Endodermal cell (in vitro differentiated cells): ENCODE data around the gene LARGE1. TPM values are rescaled to one million over a fixed set of nuclear protein-coding genes. Genes with fewer than 3 reads are reported as not detected.

ENCODE experiments used
- DNase-seq: peaks from one replicate; pipeline ENCODE4 v3.0.0-alpha.2; 2017
- H3K27ac ChIP-seq: 2 replicates; pipeline ENCODE4 v1.5.1; 2013; ENCODE audit warnings: mild to moderate bottlenecking, low read depth, low read length, moderate library complexity
- H3K27me3 ChIP-seq: 2 replicates; pipeline ENCODE4 v1.6.1; 2013; ENCODE audit warnings: mild to moderate bottlenecking, low read length, moderate library complexity; ENCODE audit not compliant: insufficient read depth, control insufficient read depth, poor library complexity, severe bottlenecking
- H3K36me3 ChIP-seq: 2 replicates; pipeline ENCODE4 v1.7.0; 2013; ENCODE audit warnings: mild to moderate bottlenecking, low read length, moderate library complexity; ENCODE audit not compliant: control insufficient read depth, insufficient read depth
- H3K4me1 ChIP-seq: one replicate; pipeline ENCODE4 v1.7.0; 2013; ENCODE audit warnings: low read length; ENCODE audit not compliant: control insufficient read depth, insufficient read depth
- H3K4me3 ChIP-seq: 2 replicates; pipeline ENCODE4 v1.5.1; 2013; ENCODE audit warnings: mild to moderate bottlenecking, low read length, moderate library complexity
- H3K9ac ChIP-seq: 2 replicates; pipeline ENCODE4 v1.6.1; 2013; ENCODE audit warnings: mild to moderate bottlenecking, low read length, moderate library complexity; ENCODE audit not compliant: poor library complexity, severe bottlenecking; ENCODE audit errors: extremely low read depth
- H3K9me3 ChIP-seq: 2 replicates; pipeline ENCODE4 v1.6.1; 2013; ENCODE audit warnings: mild to moderate bottlenecking, low read length, moderate library complexity; ENCODE audit not compliant: control insufficient read depth
- H3K27ac Mint-ChIP-seq: 2 replicates; pipeline ENCODE4 v1.8.0; 2020; ENCODE audit warnings: mixed read lengths
- H3K27me3 Mint-ChIP-seq: 2 replicates; pipeline ENCODE4 v1.8.0; 2021; ENCODE audit warnings: mild to moderate bottlenecking, mixed read lengths; ENCODE audit not compliant: insufficient read depth
- H3K36me3 Mint-ChIP-seq: 2 replicates; pipeline ENCODE4 v1.8.0; 2020; ENCODE audit warnings: low read depth, mixed read lengths
- H3K4me1 Mint-ChIP-seq: 2 replicates; pipeline ENCODE4 v1.8.0; 2020; ENCODE audit warnings: mixed read lengths
- H3K4me3 Mint-ChIP-seq: 2 replicates; pipeline ENCODE4 v1.8.0; 2020; ENCODE audit warnings: mild to moderate bottlenecking, moderate library complexity, mixed read lengths
- H3K9me3 Mint-ChIP-seq: 2 replicates; pipeline ENCODE4 v1.8.0; 2020; ENCODE audit warnings: mild to moderate bottlenecking, mixed read lengths
- WGBS, 2 experiments: methylation state at CpG; one replicate each; pipeline versions ENCODE4 v1.1.5 to v1.1.7; 2013; ENCODE audit warnings: missing lambda C conversion rate in 2 of 2, mixed read lengths in 1 of 2; ENCODE audit not compliant: insufficient coverage in 1 of 2, insufficient read length in 1 of 2; 5-methylcytosine and 5-hydroxymethylcytosine counted together
- total RNA-seq, 2 donors: library from RNA; stranded (reverse); fragmentation: NEBNext Ultra II Directional in 1 of 2; extraction: Animal tissue kit (Norgen Biotek cat#: 25700) in 1 of 2; gene quantifications; 2 replicates in 1 of 2; 3 replicates in 1 of 2; pipeline ENCODE4 v1.2.1, GENCODE V29; 2021
- TF ChIP-seq, protein P1 (sequence below): fragments of 200-600 bp; sonication (generic); conservative IDR thresholded peaks from 2 replicates; pipeline ENCODE4 v1.5.0; 2021; ENCODE audit warnings: antibody characterized with exemption, mild to moderate bottlenecking

Gene LARGE1
- total RNA-seq, 2 donors from 2014 or later: 17.5 to 24.3 TPM

DNA sequence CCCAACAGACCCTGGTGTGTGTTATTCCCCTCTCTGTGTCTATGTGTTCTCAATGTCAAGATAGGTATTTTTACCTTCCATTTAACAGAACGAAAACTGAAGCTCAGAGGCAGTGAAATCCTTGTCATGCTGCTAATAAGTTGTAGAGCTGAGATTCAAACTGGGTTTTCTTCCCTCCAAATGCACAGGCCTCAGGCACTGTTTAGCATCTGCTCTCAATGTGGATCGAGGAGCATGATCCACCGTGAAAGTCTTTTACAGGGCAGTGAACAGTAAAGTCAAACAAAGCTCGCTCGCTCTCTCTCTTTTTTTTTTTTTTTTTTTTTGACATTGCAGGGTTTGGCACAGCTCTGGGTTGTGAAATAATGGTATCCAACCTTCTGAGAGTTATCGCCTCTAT, 461.1 kb downstream of the LARGE1 start:
- Mint-ChIP-seq H3K27ac (no peak overlapping the region), H3K4me1 (peaks cover 9% of the 10 kb centered on the region), H3K27me3 (no peaks in the 10 kb centered on the region), H3K9me3 (peaks cover 17% of the 10 kb centered on the region), H3K36me3 (peaks cover 3% of the 10 kb centered on the region), H3K4me3 (no peak overlapping the region)
- Histone ChIP-seq H3K4me1 (no peaks in the 10 kb centered on the region), H3K27ac (no peak overlapping the region), H3K9ac (no peak overlapping the region), H3K36me3 (no peaks in the 10 kb centered on the region), H3K9me3 (peaks cover 25% of the 10 kb centered on the region), H3K4me3 (no peak overlapping the region), H3K27me3 (no peaks in the 10 kb centered on the region)
- TF ChIP-seq, protein P1, sequence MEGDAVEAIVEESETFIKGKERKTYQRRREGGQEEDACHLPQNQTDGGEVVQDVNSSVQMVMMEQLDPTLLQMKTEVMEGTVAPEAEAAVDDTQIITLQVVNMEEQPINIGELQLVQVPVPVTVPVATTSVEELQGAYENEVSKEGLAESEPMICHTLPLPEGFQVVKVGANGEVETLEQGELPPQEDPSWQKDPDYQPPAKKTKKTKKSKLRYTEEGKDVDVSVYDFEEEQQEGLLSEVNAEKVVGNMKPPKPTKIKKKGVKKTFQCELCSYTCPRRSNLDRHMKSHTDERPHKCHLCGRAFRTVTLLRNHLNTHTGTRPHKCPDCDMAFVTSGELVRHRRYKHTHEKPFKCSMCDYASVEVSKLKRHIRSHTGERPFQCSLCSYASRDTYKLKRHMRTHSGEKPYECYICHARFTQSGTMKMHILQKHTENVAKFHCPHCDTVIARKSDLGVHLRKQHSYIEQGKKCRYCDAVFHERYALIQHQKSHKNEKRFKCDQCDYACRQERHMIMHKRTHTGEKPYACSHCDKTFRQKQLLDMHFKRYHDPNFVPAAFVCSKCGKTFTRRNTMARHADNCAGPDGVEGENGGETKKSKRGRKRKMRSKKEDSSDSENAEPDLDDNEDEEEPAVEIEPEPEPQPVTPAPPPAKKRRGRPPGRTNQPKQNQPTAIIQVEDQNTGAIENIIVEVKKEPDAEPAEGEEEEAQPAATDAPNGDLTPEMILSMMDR: no peak
- DNase-seq: no peak
- WGBS, 2 experiments: 96 to 98% methylated on average over 5 to 6 of the region's 6 CpGs

DNA sequence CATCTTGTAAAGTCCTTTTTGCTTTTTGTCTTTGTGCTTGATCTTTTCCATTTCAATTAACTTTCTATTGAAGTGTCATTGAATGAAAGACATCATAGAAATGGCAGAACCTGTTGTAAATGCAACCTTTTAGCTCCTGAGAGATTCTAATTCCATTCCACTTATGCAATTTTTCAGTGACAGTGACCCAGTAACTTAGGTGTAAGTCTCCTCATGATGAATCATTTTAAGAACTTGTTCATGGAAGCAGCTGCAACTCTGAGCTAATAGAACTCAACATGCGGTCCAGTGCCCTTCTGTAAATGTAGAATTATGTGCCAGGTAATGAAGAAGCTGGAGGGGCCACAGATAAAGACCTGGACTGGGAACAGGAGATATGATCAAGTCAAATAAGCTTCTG, 463.8 kb downstream of the LARGE1 start:
- no peak for DNase-seq
- 100% methylated on average over 1 of the region's 1 CpG for WGBS, 2 experiments
- Histone ChIP-seq H3K36me3 (no peaks in the 10 kb centered on the region), H3K27ac (no peak overlapping the region), H3K9ac (no peak overlapping the region), H3K4me1 (no peaks in the 10 kb centered on the region), H3K4me3 (no peak overlapping the region), H3K27me3 (no peaks in the 10 kb centered on the region), H3K9me3 (peaks cover 10% of the 10 kb centered on the region)
- TF ChIP-seq, protein P1: no peak
- no peaks in the 10 kb centered on the region for H3K36me3 Mint-ChIP-seq
- no peak overlapping the region for H3K4me3 Mint-ChIP-seq
- no peaks in the 10 kb centered on the region for H3K27me3 Mint-ChIP-seq
- H3K9me3 Mint-ChIP-seq: peaks cover 6% of the 10 kb centered on the region
- H3K27ac Mint-ChIP-seq: no peak overlapping the region
- peaks cover 9% of the 10 kb centered on the region for H3K4me1 Mint-ChIP-seq

DNA sequence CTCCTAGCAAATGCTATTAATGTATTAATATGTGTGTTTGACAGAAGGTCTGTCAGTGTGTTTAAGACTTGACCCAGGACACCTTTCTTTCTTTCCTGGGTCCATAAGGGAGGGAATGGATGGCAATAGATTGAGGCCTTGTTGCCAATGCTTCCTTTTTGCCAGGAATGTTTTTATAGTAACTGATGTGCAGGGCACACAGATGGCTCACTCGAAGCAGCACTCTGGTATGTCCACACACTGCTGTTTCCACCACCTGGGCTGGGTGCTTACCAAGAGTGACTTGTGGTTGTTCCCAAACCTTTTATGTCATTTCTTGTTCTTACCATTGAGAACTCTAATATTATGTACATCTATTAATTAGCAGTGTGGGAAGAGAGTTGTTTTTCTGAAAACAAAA, 465.2 kb downstream of the LARGE1 start:
- WGBS, 2 experiments: 85 to 86% methylated on average over 1 of the region's 1 CpG
- no peak for DNase-seq
- no peak overlapping the region for H3K27ac ChIP-seq
- peaks cover 9% of the 10 kb centered on the region for H3K4me1 Mint-ChIP-seq
- no peak overlapping the region for H3K4me3 ChIP-seq
- TF ChIP-seq, protein P1: no peak
- no peaks in the 10 kb centered on the region for H3K4me1 ChIP-seq
- H3K9me3 ChIP-seq: no peaks in the 10 kb centered on the region
- H3K4me3 Mint-ChIP-seq: no peak overlapping the region
- H3K36me3 ChIP-seq: no peaks in the 10 kb centered on the region
- no peak overlapping the region for H3K9ac ChIP-seq
- no peak overlapping the region for H3K27ac Mint-ChIP-seq
- H3K9me3 Mint-ChIP-seq: no peaks in the 10 kb centered on the region
- no peaks in the 10 kb centered on the region for H3K36me3 Mint-ChIP-seq
- no peaks in the 10 kb centered on the region for H3K27me3 ChIP-seq
- no peaks in the 10 kb centered on the region for H3K27me3 Mint-ChIP-seq
